MM.1S (cell line): ENCODE data around the gene AP5Z1.

Source experiments
- CTCF ChIP-seq: fragments of 300-600 bp; sonication (generic); IDR thresholded peaks from 2 replicates; pipeline ENCODE4 v1.5.1; 2016; ENCODE audit warnings: antibody characterized with exemption, low read length, mixed read lengths
- EZH2 ChIP-seq: fragments of 300-600 bp; sonication (generic); optimal IDR thresholded peaks from 2 replicates; pipeline ENCODE3; 2017; ENCODE audit warnings: low read depth, mild to moderate bottlenecking, antibody characterized with exemption, low read length, mixed read lengths
- EZH2phosphoT487 ChIP-seq: fragments of 300-600 bp; sonication (generic); IDR thresholded peaks from 2 replicates; pipeline ENCODE4 v1.6.1; 2018; ENCODE audit warnings: antibody characterized with exemption, low read length

GRCh38 chr7:4758111-4758510, 17.3 kb upstream of the AP5Z1 start:
- TF ChIP-seq CTCF (no peak), EZH2phosphoT487 (no peak), EZH2 (no peak)
